Endodermal cell (in vitro differentiated cells): ENCODE results near the gene COPA. TPM values are rescaled to one million over a fixed set of nuclear protein-coding genes. Genes with fewer than 3 reads are reported as not detected.

Experiments used
- DNase-seq: peaks from one replicate; pipeline ENCODE4 v3.0.0-alpha.2; 2017
- H3K27ac ChIP-seq: 2 replicates; pipeline ENCODE4 v1.5.1; 2013; ENCODE audit warnings: mild to moderate bottlenecking, low read depth, low read length, moderate library complexity
- H3K27me3 ChIP-seq: 2 replicates; pipeline ENCODE4 v1.6.1; 2013; ENCODE audit warnings: mild to moderate bottlenecking, low read length, moderate library complexity; ENCODE audit not compliant: insufficient read depth, control insufficient read depth, poor library complexity, severe bottlenecking
- H3K36me3 ChIP-seq: 2 replicates; pipeline ENCODE4 v1.7.0; 2013; ENCODE audit warnings: mild to moderate bottlenecking, low read length, moderate library complexity; ENCODE audit not compliant: control insufficient read depth, insufficient read depth
- H3K4me1 ChIP-seq: one replicate; pipeline ENCODE4 v1.7.0; 2013; ENCODE audit warnings: low read length; ENCODE audit not compliant: control insufficient read depth, insufficient read depth
- H3K4me3 ChIP-seq: 2 replicates; pipeline ENCODE4 v1.5.1; 2013; ENCODE audit warnings: mild to moderate bottlenecking, low read length, moderate library complexity
- H3K9ac ChIP-seq: 2 replicates; pipeline ENCODE4 v1.6.1; 2013; ENCODE audit warnings: mild to moderate bottlenecking, low read length, moderate library complexity; ENCODE audit not compliant: poor library complexity, severe bottlenecking; ENCODE audit errors: extremely low read depth
- H3K9me3 ChIP-seq: 2 replicates; pipeline ENCODE4 v1.6.1; 2013; ENCODE audit warnings: mild to moderate bottlenecking, low read length, moderate library complexity; ENCODE audit not compliant: control insufficient read depth
- H3K27ac Mint-ChIP-seq: 2 replicates; pipeline ENCODE4 v1.8.0; 2020; ENCODE audit warnings: mixed read lengths
- H3K27me3 Mint-ChIP-seq: 2 replicates; pipeline ENCODE4 v1.8.0; 2021; ENCODE audit warnings: mild to moderate bottlenecking, mixed read lengths; ENCODE audit not compliant: insufficient read depth
- H3K36me3 Mint-ChIP-seq: 2 replicates; pipeline ENCODE4 v1.8.0; 2020; ENCODE audit warnings: low read depth, mixed read lengths
- H3K4me1 Mint-ChIP-seq: 2 replicates; pipeline ENCODE4 v1.8.0; 2020; ENCODE audit warnings: mixed read lengths
- H3K4me3 Mint-ChIP-seq: 2 replicates; pipeline ENCODE4 v1.8.0; 2020; ENCODE audit warnings: mild to moderate bottlenecking, moderate library complexity, mixed read lengths
- H3K9me3 Mint-ChIP-seq: 2 replicates; pipeline ENCODE4 v1.8.0; 2020; ENCODE audit warnings: mild to moderate bottlenecking, mixed read lengths
- WGBS, 2 experiments: methylation state at CpG; one replicate each; pipeline versions ENCODE4 v1.1.5 to v1.1.7; 2013; ENCODE audit warnings: missing lambda C conversion rate in 2 of 2, mixed read lengths in 1 of 2; ENCODE audit not compliant: insufficient coverage in 1 of 2, insufficient read length in 1 of 2; 5-methylcytosine and 5-hydroxymethylcytosine counted together
- total RNA-seq, 2 donors: library from RNA; stranded (reverse); fragmentation: NEBNext Ultra II Directional in 1 of 2; extraction: Animal tissue kit (Norgen Biotek cat#: 25700) in 1 of 2; gene quantifications; 2 replicates in 1 of 2; 3 replicates in 1 of 2; pipeline ENCODE4 v1.2.1, GENCODE V29; 2021
- TF ChIP-seq, protein P1 (sequence below): fragments of 200-600 bp; sonication (generic); conservative IDR thresholded peaks from 2 replicates; pipeline ENCODE4 v1.5.0; 2021; ENCODE audit warnings: antibody characterized with exemption, mild to moderate bottlenecking

Gene COPA
- total RNA-seq, 2 donors from 2014 or later = 159 to 174 TPM

GRCh38 chr1:160300173-160300572 is 42.9 kb downstream of the COPA start:
- whole genome bisulfite sequencing, 2 experiments = 36 to 82% methylated on average over 2 to 6 of the region's 7 CpGs
- Mint-ChIP-seq H3K9me3 (no peaks in the 10 kb centered on the region), H3K4me1 (no peaks in the 10 kb centered on the region), H3K36me3 (peaks cover 59% of the 10 kb centered on the region), H3K27ac (no peak overlapping the region), H3K27me3 (no peaks in the 10 kb centered on the region), H3K4me3 (no peak overlapping the region)
- H3K4me3 ChIP-seq = no peak overlapping the region
- TF ChIP-seq, protein P1, sequence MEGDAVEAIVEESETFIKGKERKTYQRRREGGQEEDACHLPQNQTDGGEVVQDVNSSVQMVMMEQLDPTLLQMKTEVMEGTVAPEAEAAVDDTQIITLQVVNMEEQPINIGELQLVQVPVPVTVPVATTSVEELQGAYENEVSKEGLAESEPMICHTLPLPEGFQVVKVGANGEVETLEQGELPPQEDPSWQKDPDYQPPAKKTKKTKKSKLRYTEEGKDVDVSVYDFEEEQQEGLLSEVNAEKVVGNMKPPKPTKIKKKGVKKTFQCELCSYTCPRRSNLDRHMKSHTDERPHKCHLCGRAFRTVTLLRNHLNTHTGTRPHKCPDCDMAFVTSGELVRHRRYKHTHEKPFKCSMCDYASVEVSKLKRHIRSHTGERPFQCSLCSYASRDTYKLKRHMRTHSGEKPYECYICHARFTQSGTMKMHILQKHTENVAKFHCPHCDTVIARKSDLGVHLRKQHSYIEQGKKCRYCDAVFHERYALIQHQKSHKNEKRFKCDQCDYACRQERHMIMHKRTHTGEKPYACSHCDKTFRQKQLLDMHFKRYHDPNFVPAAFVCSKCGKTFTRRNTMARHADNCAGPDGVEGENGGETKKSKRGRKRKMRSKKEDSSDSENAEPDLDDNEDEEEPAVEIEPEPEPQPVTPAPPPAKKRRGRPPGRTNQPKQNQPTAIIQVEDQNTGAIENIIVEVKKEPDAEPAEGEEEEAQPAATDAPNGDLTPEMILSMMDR = no peak
- H3K36me3 ChIP-seq = peaks cover 78% of the 10 kb centered on the region
- no peaks in the 10 kb centered on the region for H3K4me1 ChIP-seq
- no peaks in the 10 kb centered on the region for H3K9me3 ChIP-seq
- no peak overlapping the region for H3K9ac ChIP-seq
- no peaks in the 10 kb centered on the region for H3K27me3 ChIP-seq
- no peak overlapping the region for H3K27ac ChIP-seq
- no peak for DNase-seq

DNA sequence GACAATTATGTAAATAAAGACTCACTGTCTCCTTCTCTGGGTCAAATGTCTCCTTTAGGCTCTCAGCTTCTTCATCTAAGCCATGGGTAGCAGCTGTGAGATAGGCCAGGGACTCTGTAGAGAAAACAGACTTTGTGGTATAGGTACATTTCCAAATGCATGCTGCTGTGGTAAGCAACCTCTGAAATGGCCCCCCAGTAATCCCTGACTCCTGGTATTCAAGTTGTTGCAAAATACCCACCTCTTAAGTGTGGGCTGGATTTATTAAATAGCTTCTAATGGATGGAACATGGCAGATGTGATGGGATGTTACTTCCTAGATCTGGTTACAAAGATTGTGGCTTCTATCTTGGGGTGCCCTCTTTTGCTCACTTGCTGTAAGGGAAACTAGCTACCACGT is 47.0 kb downstream of the COPA start:
- WGBS, 2 experiments = 95% methylated on average over 1 of the region's 1 CpG; no CpG with 5 or more reads in 1 of the 2 experiments
- Histone ChIP-seq H3K9me3 (no peaks in the 10 kb centered on the region), H3K27ac (no peak overlapping the region), H3K36me3 (peaks cover 97% of the 10 kb centered on the region), H3K27me3 (no peaks in the 10 kb centered on the region), H3K4me1 (no peaks in the 10 kb centered on the region), H3K9ac (no peak overlapping the region), H3K4me3 (no peak overlapping the region)
- Mint-ChIP-seq H3K4me1 (no peaks in the 10 kb centered on the region), H3K27ac (no peak overlapping the region), H3K27me3 (no peaks in the 10 kb centered on the region), H3K9me3 (no peaks in the 10 kb centered on the region), H3K36me3 (peaks cover 83% of the 10 kb centered on the region), H3K4me3 (no peak overlapping the region)
- DNase-seq = no peak
- TF ChIP-seq, protein P1 = no peak

DNA sequence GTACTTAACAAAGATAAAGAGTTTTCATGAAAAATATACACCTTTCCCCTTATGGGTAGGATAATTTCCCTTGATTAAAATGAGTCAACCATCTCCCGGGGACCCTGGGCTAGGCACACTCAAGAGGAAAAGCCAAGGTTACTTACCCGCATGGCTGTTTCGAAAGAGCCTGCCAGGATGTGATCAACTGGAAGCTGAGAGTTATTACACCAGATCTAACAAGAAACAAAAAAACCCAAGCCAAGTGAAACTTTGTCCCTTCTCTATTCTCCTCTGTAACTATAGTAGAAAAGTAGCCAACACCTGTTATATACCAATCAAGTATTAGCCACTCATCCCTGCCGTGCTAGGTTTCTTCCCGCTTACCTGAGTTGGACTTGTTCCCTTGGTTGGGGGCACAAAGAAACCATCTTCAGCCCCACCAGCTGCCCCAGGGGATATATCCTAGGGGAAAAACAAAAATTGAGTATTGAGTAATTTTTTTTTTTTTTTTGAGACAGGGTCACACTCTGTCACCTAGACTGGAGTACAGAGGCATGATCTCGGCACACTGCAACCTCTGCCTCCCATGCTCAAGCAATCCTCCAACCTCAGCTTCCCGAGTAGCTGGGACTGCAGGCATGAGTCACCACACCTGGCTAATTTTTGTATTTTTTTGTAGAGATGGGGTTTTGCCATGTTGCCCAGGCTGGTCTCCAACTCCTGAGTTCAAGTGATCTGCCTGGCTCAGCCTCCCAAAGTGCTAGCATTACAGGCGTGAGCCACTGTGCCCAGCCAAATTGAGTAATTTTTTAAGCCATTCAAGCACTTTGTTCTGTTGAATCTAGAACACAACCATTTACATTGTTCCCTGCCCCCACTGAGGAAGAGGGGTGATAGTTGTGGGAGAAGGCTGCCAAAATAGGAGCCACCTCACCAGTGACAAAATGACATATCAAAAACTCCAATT is 49.8 kb downstream of the COPA start:
- Histone ChIP-seq H3K9ac (no peak overlapping the region), H3K27ac (no peak overlapping the region), H3K36me3 (peaks cover 97% of the 10 kb centered on the region), H3K4me3 (no peak overlapping the region), H3K27me3 (no peaks in the 10 kb centered on the region), H3K4me1 (no peaks in the 10 kb centered on the region), H3K9me3 (no peaks in the 10 kb centered on the region)
- TF ChIP-seq, protein P1 = no peak
- no peaks in the 10 kb centered on the region for H3K27me3 Mint-ChIP-seq
- no peak for DNase-seq
- WGBS, 2 experiments = 97 to 100% methylated on average over 2 to 8 of the region's 8 CpGs
- no peak overlapping the region for H3K27ac Mint-ChIP-seq
- no peaks in the 10 kb centered on the region for H3K9me3 Mint-ChIP-seq
- no peaks in the 10 kb centered on the region for H3K4me1 Mint-ChIP-seq
- H3K4me3 Mint-ChIP-seq = no peak overlapping the region
- peaks cover 93% of the 10 kb centered on the region for H3K36me3 Mint-ChIP-seq
